ENCODE measurements around the gene FRMPD4. TPM values are rescaled to one million over a fixed set of nuclear protein-coding genes. Genes with fewer than 3 reads are reported as not detected.

Gene FRMPD4
- total and polyA plus RNA-seq, 2 of the 13 experiments (the other 11 are each of a cell fraction or from before 2014, with no cell fraction given) = not detected

DNA sequence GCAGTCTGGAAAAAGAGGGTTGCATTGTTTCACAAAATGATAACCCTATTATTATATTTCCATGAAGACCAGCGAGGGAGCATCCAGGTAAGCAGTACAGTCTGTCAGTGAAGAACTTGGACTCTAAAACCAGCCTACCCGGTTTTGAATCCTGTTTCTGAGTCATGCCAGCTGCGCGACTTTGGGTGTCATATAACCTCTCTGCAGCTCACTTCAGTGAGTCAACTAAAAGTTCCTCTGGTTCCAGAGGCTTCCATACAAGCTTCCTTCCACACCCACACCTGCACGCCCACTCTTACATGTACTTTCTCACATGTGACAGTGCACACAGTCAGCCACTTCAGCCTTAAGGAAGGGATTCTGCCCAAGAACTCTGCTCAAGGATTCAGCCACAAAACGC lies 603.1 kb downstream of the FRMPD4 start (continued):
- TF ChIP-seq SALL2 (CRISPR knock-in tag; IDR thresholded peaks at IDR 0.05) = no peak
- TF ChIP-seq NR1H2 (CRISPR knock-in tag; IDR thresholded peaks at IDR 0.05; ENCODE audit: borderline replicate concordance, low read depth) = no peak
- TF ChIP-seq ZNF615 (CRISPR knock-in tag; IDR thresholded peaks at IDR 0.05; ENCODE audit: borderline replicate concordance) = no peak

DNA sequence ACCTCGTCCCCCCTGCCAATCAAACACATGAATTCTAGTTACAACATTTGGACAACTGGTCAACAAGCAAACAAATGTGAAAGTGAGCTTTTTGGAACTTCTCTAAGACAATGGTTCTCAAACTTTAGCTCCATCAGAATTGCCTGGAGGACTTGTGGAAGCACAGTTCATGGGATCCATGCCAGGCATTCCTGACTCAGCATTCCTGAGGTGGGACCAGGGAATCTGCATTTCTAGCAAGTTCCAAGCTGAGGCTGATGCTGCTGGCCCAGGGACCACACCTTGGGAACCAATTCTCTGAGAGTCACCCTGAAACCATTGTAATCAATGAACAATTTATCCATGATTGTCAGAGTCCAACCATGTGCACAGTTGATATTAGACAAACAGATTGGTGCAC lies 609.2 kb downstream of the FRMPD4 start:
- no peak for FAIRE-seq

More for the DNA sequence above, 609.2 kb downstream of the FRMPD4 start:
- DNase-seq (ENCODE audit: low spot score) (no peak), ATAC-seq (no peak)
- TF ChIP-seq, protein P1, sequence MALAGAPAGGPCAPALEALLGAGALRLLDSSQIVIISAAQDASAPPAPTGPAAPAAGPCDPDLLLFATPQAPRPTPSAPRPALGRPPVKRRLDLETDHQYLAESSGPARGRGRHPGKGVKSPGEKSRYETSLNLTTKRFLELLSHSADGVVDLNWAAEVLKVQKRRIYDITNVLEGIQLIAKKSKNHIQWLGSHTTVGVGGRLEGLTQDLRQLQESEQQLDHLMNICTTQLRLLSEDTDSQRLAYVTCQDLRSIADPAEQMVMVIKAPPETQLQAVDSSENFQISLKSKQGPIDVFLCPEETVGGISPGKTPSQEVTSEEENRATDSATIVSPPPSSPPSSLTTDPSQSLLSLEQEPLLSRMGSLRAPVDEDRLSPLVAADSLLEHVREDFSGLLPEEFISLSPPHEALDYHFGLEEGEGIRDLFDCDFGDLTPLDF (CRISPR knock-in tag; IDR thresholded peaks at IDR 0.05) = no peak
- no peak for TF ChIP-seq SIX4 (CRISPR knock-in tag; IDR thresholded peaks at IDR 0.05)
- TF ChIP-seq, protein P2, sequence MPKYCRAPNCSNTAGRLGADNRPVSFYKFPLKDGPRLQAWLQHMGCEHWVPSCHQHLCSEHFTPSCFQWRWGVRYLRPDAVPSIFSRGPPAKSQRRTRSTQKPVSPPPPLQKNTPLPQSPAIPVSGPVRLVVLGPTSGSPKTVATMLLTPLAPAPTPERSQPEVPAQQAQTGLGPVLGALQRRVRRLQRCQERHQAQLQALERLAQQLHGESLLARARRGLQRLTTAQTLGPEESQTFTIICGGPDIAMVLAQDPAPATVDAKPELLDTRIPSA (CRISPR knock-in tag; IDR thresholded peaks at IDR 0.05; ENCODE audit: borderline replicate concordance) = no peak
- TF ChIP-seq ZNF143 (CRISPR knock-in tag; IDR thresholded peaks at IDR 0.05) = no peak
- TF ChIP-seq, protein P3, sequence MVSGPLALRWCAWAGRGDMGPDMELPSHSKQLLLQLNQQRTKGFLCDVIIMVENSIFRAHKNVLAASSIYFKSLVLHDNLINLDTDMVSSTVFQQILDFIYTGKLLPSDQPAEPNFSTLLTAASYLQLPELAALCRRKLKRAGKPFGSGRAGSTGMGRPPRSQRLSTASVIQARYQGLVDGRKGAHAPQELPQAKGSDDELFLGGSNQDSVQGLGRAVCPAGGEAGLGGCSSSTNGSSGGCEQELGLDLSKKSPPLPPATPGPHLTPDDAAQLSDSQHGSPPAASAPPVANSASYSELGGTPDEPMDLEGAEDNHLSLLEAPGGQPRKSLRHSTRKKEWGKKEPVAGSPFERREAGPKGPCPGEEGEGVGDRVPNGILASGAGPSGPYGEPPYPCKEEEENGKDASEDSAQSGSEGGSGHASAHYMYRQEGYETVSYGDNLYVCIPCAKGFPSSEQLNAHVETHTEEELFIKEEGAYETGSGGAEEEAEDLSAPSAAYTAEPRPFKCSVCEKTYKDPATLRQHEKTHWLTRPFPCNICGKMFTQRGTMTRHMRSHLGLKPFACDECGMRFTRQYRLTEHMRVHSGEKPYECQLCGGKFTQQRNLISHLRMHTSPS (CRISPR knock-in tag; IDR thresholded peaks at IDR 0.05; ENCODE audit: low read depth) = no peak
- TF ChIP-seq MAFK (conservative IDR thresholded peaks at IDR 0.05 in 1 of 2, IDR thresholded peaks at IDR 0.05 in 1 of 2; ENCODE audit: low read length in 2 of 2) = peak; percentile 44 to 71; a peak in 3 of 4 replicates
- no peak for TF ChIP-seq ZFP62 (CRISPR knock-in tag; IDR thresholded peaks at IDR 0.05)
- no peak for TF ChIP-seq KLF6 (CRISPR knock-in tag; IDR thresholded peaks at IDR 0.05)
- TF ChIP-seq MAFF (IDR thresholded peaks at IDR 0.05; ENCODE audit: low read depth, low read length) = peak; percentile 51; the same call in 1 of the 2 replicates
- no peak for TF ChIP-seq PRPF4 (IDR thresholded peaks at IDR 0.05; ENCODE audit: low read depth, low read length, poor library complexity, severe bottlenecking)
- Histone ChIP-seq H3K4me2 (ENCODE audit: low read depth, low read length) (no peak overlapping the region), H3K27me3 (ENCODE audit: control insufficient read depth in 1 of 2, insufficient read depth in 2 of 2, low read length in 2 of 2) (no peaks in the 10 kb centered on the region), H3K9ac (ENCODE audit: insufficient read depth, low read depth, low read length) (no peak overlapping the region), H3K4me3 (replicated peaks in 1 of 3; ENCODE audit: insufficient read depth in 1 of 3, low read depth in 2 of 3, low read length in 3 of 3) (no peak overlapping the region), H3K27ac (ENCODE audit: extremely low read length, insufficient read depth, low read length) (no peak overlapping the region), H4K20me1 (ENCODE audit: insufficient read depth, low read length) (no peaks in the 10 kb centered on the region), H3K4me1 (ENCODE audit: insufficient read depth, low read length) (no peaks in the 10 kb centered on the region), H3K79me2 (ENCODE audit: insufficient read depth, low read length) (no peaks in the 10 kb centered on the region), H3K9me3 (ENCODE audit: low read length) (no peaks in the 10 kb centered on the region), H3K36me3 (replicated peaks in 1 of 2; ENCODE audit: control insufficient read depth in 1 of 2, insufficient read depth in 2 of 2, low read length in 2 of 2) (no peaks in the 10 kb centered on the region), H2AFZ (ENCODE audit: low read length) (no peak overlapping the region)
- POLR2A ChIA-PET = no interaction called here
- BruUV-seq (replicated peaks) = no TSS peak
- intact Hi-C loops (cut with micrococcal nuclease; ENCODE audit: unreplicated experiment) = no loop called here
- CTCF ChIA-PET (ENCODE audit: low intra/inter-chr PET ratio, low total read pairs) = no interaction called here
- no CpG with 5 or more reads among the region's 1 CpG for WGBS (ENCODE audit: low lambda C conversion rate)
- in situ Hi-C loops (cut with HindIII; ENCODE audit: extremely low pct_ligation_motif_present, low pct_unique_long_range_greater_than_20kb) = no loop called here

Data from HepG2 (cell line).